NB4 (cell line): ENCODE data around the gene UVRAG.
"Not testable (repeated sequence)": the region's sequence is repeated elsewhere in the genome, so short reads cannot be mapped to it uniquely, and the experiment has no call there.

Experiments used
- DNase-seq: peaks from one replicate; pipeline ENCODE4 v3.0.0; 2010; ENCODE audit warnings: low read depth
- H3K4me3 ChIP-seq: one replicate; pipeline ENCODE4 v1.5.1; 2011; ENCODE audit warnings: mild to moderate bottlenecking, low read depth, low read length, moderate library complexity
- CTCF ChIP-seq: IDR thresholded peaks from one replicate; pipeline ENCODE4 v1.5.1; 2012; ENCODE audit warnings: low read depth, low read length
- MAX ChIP-seq: IDR thresholded peaks from 2 replicates; pipeline ENCODE4 v1.6.1; 2011; ENCODE audit warnings: low read depth, low read length
- MYC ChIP-seq: IDR thresholded peaks from 2 replicates; pipeline ENCODE4 v1.6.1; 2011; ENCODE audit warnings: low read depth, low read length
- POLR2A ChIP-seq: IDR thresholded peaks from 2 replicates; pipeline ENCODE4 v1.6.1; 2011; ENCODE audit warnings: mild to moderate bottlenecking; ENCODE audit not compliant: insufficient read length; ENCODE audit errors: extremely low read depth

The UVRAG gene

GRCh38 chr11:75931124-75931523, 116.1 kb downstream of the UVRAG start:
- no peak for TF ChIP-seq MAX
- no peak for TF ChIP-seq MYC
- no peak for TF ChIP-seq CTCF
- no peak for TF ChIP-seq POLR2A
- no peak overlapping the region for H3K4me3 ChIP-seq
- DNase-seq: no peak

GRCh38 chr11:75933736-75934135, 118.7 kb downstream of the UVRAG start:
- not testable (repeated sequence) for DNase-seq, H3K4me3 ChIP-seq

- DNase-seq: no peak
- TF ChIP-seq MAX: no peak
- TF ChIP-seq POLR2A: no peak
- TF ChIP-seq CTCF: no peak
- no peak for TF ChIP-seq MYC
- no peak overlapping the region for H3K4me3 ChIP-seq
These were observed 119.8 kb downstream of the UVRAG start for GRCh38 chr11:75934851-75935250.

GRCh38 chr11:75938543-75938942, 123.5 kb downstream of the UVRAG start:
- H3K4me3 ChIP-seq: no peak overlapping the region
- TF ChIP-seq POLR2A (no peak), MYC (no peak), MAX (no peak), CTCF (no peak)
- no peak for DNase-seq

GRCh38 chr11:75939516-75939915, 124.5 kb downstream of the UVRAG start:
- TF ChIP-seq POLR2A (no peak), CTCF (no peak), MYC (no peak), MAX (no peak)
- DNase-seq: no peak
- H3K4me3 ChIP-seq: no peak overlapping the region

GRCh38 chr11:75939992-75940391, 125.0 kb downstream of the UVRAG start:
- no peak for DNase-seq
- H3K4me3 ChIP-seq: no peak overlapping the region
- TF ChIP-seq POLR2A (no peak), MAX (no peak), MYC (no peak), CTCF (no peak)
